ENCODE results near the gene ANGPTL2. TPM values are rescaled to one million over a fixed set of nuclear protein-coding genes. Genes with fewer than 3 reads are reported as not detected.

ANGPTL2 gene
- total and polyA plus RNA-seq, 9 of the 15 experiments (the other 6 are each of a cell fraction or from before 2014, with no cell fraction given): not detected

- Histone ChIP-seq H3K27ac (ENCODE audit: extremely low read depth, low read depth, low read length) (no peak overlapping the region), H3K4me2 (ENCODE audit: insufficient read depth, low read length) (no peak overlapping the region), H3K27me3 (ENCODE audit: control insufficient read depth in 2 of 2, insufficient read depth in 2 of 2, low read length in 2 of 2) (peaks cover 4 to 12% of the 10 kb centered on the region in 2 experiments; a peak in 4 of 5 replicates), H3K36me3 (ENCODE audit: control insufficient read depth, insufficient read depth, low read length) (no peaks in the 10 kb centered on the region), H2AFZ (ENCODE audit: low read depth, low read length) (no peak overlapping the region), H3K4me1 (replicated peaks in 1 of 2; ENCODE audit: control insufficient read depth in 2 of 2, insufficient read depth in 2 of 2, low read length in 2 of 2) (no peaks in the 10 kb centered on the region), H3K9me3 (replicated peaks; ENCODE audit: control insufficient read depth, insufficient read depth, low read depth, low read length) (no peaks in the 10 kb centered on the region), H3K9me1 (ENCODE audit: control insufficient read depth, insufficient read depth, low read length) (no peaks in the 10 kb centered on the region), H3K9ac (ENCODE audit: insufficient read depth in 1 of 2, low read depth in 2 of 2, low read length in 2 of 2) (no peak overlapping the region), H3K4me3 (no peak overlapping the region), H4K20me1 (replicated peaks; ENCODE audit: control insufficient read depth, insufficient read depth, low read length) (no peaks in the 10 kb centered on the region), H3K79me2 (ENCODE audit: control insufficient read depth, insufficient read depth, low read length) (no peaks in the 10 kb centered on the region)
- no TSS peak for BruUV-seq (replicated peaks)
- no peak for ATAC-seq
- DNase-seq (ENCODE audit: extremely low read depth in 1 of 4, low spot score in 3 of 4): no peak
- WGBS (ENCODE audit: insufficient coverage, low coverage, missing lambda C conversion rate): 4% methylated on average over 5 of the region's 5 CpGs
- intact Hi-C loops (cut with micrococcal nuclease) (no loop called here), in situ Hi-C loops (cut with MboI) (no loop called here)
- CTCF ChIA-PET (ENCODE audit: low intra/inter-chr PET ratio): no interaction called here
- POLR2A ChIA-PET: interaction anchor here (1.8 kb wide), 1 partner anchor 10 kb away, joined by 7 read pairs; no protein-coding TSS in a partner anchor
- FAIRE-seq: no peak
- no peak for TF ChIP-seq CREB3L1 (IDR thresholded peaks at IDR 0.05; ENCODE audit: borderline replicate concordance, low read depth)
- TF ChIP-seq MCM2 (IDR thresholded peaks at IDR 0.05; ENCODE audit: low read depth): no peak
- TF ChIP-seq, protein P1, sequence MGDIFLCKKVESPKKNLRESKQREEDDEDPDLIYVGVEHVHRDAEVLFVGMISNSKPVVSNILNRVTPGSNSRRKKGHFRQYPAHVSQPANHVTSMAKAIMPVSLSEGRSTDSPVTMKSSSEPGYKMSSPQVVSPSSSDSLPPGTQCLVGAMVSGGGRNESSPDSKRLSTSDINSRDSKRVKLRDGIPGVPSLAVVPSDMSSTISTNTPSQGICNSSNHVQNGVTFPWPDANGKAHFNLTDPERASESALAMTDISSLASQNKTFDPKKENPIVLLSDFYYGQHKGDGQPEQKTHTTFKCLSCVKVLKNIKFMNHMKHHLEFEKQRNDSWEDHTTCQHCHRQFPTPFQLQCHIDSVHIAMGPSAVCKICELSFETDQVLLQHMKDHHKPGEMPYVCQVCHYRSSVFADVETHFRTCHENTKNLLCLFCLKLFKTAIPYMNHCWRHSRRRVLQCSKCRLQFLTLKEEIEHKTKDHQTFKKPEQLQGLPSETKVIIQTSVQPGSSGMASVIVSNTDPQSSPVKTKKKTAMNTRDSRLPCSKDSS (IDR thresholded peaks at IDR 0.05; ENCODE audit: low read depth, partially characterized antibody): no peak
- no peak for TF ChIP-seq STAT5A (IDR thresholded peaks at IDR 0.05; ENCODE audit: borderline replicate concordance, low read length)
- TF ChIP-seq NELFE (IDR thresholded peaks at IDR 0.05; ENCODE audit: insufficient read depth, insufficient read length): no peak
- no peak for TF ChIP-seq MTA1 (IDR thresholded peaks at IDR 0.05; ENCODE audit: borderline replicate concordance)
- TF ChIP-seq BHLHE40 (IDR thresholded peaks at IDR 0.05; ENCODE audit: low read length): no peak
- no peak for TF ChIP-seq DPF2 (IDR thresholded peaks at IDR 0.05)
- TF ChIP-seq REST (IDR thresholded peaks at IDR 0.05; ENCODE audit: borderline replicate concordance): no peak
- TF ChIP-seq REST (CRISPR knock-in tag; IDR thresholded peaks at IDR 0.05; ENCODE audit: low read depth): no peak
- no peak for TF ChIP-seq RB1 (IDR thresholded peaks at IDR 0.05; ENCODE audit: low read depth)
Measured at GRCh38 chr9:127067603-127068220, 54.7 kb downstream of the ANGPTL2 start.

Measured in K562 (cell line).